Measurements from ENCODE around the gene ZNF532.
"Not testable (repeated sequence)": the region's sequence is repeated elsewhere in the genome, so short reads cannot be mapped to it uniquely, and the experiment has no call there.

The ZNF532 gene

GRCh38 chr18:58864146-58865032 lies at the start of gene ZNF532:
Gene ZNF532 (plus strand): TSS chr18:58864877. CDS start in a region left out here.
- DNase-seq, result no peak

- DNase-seq, result no peak
Observed at GRCh38 chr18:58819051-58819450, 45.6 kb upstream of the ZNF532 start.

GRCh38 chr18:58820251-58820650 lies 44.4 kb upstream of the ZNF532 start:
- no peak for DNase-seq

DNA sequence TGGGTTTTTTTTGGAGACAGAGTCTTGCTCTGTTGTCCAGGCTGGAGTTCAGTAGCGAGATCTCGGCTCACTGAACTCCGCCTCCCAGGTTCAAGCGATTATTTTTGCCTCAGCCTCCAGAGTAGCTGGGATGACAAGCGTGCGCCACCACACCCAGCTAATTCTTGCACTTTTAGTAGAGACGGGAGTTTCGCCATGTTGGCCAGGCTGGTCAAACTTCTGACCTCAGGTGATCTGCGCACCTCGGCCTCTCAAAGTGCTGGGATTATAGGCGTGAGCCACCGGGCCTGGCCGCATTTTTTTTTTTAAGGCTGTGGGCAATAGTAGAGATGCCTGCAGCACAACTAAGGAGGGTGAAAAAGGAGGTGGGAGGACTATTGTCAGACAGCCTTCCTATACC lies 41.7 kb upstream of the ZNF532 start:
- no peak for DNase-seq

GRCh38 chr18:58823412-58823811 lies 41.3 kb upstream of the ZNF532 start:
- no peak for DNase-seq

DNA sequence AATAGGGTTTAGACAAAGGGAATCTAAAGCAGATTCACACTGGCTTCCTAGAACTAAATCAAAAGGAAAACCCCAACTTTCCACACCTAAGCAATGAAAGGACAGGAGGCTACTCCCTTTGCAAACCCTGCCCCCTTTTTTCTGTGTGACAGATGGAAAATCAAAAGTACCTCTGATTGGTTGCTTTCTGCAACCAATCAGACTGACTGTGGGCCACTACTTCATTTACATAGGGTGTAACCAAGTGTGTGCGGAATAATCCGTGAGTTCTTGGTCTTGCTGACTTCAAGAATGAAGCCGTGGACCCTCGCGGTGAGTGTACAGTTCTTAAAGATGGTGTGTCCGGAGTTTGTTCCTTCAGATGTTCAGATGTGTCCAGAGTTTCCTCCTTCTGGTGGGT lies 37.8 kb upstream of the ZNF532 start:
- not testable (repeated sequence) for DNase-seq

- DNase-seq, result no peak
Observed at GRCh38 chr18:58827428-58827827, 37.2 kb upstream of the ZNF532 start.

DNA sequence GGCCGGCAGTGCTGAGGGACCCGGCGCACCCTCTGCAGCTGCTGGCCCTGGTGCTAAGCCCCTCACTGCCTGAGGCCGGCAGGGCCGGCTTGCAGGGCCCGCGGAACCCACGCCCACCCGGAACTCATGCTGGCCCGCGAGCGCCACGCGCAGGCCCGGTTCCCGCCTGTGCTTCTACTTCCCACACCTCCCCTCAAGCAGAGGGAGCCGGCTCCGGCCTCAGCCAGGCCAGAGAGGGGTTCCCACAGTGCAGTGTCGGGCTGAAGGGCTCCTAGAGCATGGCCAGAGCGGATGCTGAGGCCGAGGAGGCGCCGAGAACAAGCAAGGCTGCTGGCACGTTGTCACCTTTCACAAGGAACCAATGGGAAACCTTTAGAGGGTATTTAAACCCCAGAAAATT lies 36.8 kb upstream of the ZNF532 start:
- DNase-seq, result no peak

GRCh38 chr18:58828399-58829121 lies 36.1 kb upstream of the ZNF532 start:
- DNase-seq, result no peak

DNA sequence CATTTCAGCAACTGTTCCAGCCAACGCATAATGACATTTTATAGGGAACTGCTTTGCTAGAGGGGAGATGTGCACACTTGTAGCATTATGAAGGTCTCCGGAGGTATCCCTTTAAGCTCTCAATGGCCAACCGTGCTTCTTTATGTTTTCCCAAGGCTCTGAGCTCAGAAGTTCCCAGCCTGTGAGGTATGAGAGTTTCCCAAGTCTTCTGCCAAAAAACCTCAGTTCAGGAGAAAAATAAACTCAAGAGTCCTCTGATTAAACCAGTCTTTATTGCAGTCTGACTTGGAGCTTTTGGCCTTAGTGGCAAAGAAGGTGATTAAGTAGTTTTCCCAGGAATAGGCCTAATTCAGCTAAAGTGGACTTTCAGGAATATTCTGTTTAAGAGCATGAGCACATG lies 35.4 kb upstream of the ZNF532 start:
- DNase-seq, result no peak

DNA sequence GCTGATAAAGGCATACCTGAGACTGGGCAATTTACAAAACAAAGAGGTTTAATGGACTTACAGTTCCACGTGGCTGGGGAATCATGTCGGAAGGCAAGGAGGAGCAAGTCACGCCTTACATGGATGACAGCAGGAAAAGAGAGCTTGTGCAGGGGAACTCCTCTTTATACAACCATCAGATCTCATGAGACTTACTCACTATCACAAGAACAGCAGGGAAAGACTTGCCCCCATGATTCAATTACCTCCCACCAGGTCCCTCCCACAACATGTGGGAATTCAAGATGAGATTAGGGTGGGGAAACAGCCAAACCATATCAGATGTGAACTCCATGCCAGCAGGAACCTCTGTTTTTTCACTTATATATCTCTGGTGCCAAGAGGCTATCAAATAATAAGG lies 34.8 kb upstream of the ZNF532 start:
- DNase-seq, result not testable (repeated sequence)

DNA sequence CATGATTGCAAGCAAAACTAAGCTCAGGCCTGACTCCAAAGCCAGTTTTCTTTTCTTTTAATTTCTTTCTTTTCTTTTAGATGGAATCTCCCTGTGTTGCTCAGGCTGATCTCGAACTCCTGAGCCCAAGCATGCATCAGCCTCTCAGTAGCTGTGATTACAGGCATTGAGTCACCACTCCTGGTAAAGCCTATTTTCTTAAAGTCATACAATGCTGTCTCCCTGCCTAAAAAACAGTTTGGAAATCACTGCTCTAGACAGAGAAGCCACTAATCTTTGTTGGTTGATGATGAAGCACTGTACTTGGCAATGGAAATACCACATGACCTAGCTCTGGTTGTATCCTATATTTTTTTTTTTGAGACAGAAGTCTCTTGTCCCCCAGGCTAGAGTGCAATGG lies 33.1 kb upstream of the ZNF532 start:
- no peak for DNase-seq

- DNase-seq, result no peak
Observed at GRCh38 chr18:58838165-58838860, 26.4 kb upstream of the ZNF532 start.

DNA sequence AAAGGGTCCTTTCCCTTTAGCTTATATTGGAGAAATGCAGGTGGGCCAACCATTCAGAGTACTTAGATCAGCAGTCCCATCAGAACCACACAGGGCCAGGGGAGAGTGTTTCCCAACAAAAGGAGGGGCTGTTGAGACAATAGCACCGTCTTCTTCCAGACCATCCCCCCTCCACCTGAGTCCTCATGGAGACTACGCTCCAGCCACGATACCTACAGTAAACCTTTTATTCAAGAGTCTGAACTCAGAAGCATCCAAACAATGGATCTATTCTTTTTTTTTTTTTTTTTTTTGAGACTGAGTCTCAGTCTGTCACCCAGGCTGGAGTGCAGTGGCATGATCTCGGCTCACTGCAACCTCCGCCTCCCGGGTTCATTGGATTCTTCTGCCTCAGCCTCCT lies 25.7 kb upstream of the ZNF532 start:
- DNase-seq, result no peak

DNA sequence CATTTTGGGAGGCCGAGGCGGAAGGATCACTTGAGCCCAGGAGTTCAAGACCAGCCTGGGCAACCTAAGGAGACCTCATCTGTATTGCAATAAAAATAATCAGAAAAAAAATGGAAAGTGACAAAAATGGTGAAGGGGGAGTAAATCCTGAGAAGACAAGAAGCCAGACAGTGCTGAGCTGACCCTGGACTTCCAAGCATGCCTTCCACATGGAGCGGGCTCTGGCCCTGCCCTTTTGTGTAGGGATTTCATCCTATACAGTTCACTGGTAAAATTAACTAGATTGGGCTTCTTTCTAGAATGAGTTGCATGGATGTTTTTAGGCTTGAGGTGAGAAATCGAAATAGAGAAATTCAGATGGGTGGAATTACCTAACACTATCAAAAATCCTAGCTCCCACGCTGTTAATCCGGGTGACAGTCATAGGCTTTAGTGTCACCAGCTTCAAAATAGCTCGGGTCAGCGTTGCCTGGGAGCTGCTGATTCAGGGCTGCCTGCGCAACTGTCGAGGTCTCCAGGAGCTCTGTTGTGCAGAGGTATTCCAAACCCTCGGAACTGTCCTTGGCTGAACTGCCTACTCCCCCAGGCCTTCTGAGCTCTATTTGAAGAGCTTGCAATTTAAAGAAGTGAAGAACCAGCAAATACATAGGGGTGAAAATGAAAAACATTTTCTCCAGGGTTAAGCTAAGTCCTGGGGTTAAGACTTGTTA lies 21.5 kb upstream of the ZNF532 start:
- no peak for DNase-seq

DNA sequence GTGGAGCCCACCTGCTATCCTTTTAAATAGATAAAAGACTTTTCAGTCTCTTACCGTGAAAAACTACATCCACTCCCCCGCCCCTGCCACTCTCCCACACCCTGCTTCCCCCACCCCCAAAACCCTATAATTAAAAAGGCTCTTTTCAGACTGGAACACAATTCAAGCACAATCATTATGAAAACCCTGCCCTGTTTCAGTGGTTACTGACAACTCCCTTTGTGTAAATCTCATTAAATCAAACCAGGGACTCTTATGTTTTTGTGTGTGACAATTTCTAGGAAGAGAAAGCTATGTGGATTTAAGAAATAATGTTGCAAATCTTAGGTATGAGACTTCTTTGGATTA lies 21.0 kb upstream of the ZNF532 start:
- no peak for DNase-seq

DNA sequence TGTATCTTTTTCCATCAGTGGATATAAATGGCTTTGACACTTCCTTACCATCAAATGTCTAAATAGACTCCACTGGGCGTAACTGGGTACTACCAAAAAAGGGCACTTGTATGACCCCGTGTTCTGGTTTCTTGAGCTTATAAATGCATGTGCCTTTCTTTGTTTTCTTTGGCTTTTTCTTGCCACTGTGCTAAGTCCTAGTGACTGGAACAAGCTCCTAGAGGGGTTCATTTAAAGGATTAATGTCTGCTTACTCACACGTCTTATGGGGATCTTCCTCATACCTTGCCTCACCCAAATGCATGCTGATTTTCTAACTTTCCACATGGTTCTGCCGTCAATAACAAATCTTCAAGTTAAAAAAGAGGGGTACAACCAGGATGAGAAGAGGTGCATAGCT lies 19.8 kb upstream of the ZNF532 start:
- DNase-seq, result no peak

DNA sequence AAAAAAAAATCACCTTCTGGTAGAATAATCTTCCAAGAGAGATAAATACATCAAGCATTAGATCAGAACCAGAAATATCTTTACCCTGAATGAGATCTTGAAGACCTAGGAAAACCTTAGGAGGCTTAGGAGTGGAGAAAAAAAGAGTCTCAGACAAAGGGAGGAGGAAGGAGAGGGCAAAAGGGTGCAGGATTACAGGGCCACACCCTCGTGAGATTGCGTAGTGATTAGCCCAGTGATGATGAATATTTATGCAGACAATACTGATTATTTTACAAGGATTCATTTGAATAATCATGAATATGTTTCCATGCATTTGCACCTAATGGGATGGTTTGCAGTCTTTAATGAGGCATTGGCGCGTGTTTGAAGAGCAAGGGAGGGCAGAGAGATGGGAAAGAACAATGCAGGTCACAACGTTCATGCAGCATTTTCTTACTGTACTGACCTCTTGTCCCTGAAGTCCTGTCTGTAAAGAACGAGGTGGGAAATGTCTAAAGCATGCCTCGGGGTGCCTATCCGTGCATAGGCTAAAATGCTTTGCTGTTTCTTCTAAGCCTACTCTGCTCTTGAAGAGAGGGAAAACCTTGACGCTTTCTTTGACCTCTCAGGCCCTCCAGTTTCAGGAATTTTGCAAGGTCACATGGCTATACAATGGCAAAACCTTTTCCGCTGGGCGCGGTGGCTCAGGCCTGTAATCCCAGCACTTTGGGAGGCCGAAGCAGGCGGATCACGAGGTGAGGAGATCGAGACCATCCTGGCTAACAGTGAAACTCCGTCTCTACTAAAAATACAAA lies 18.6 kb upstream of the ZNF532 start:
- DNase-seq, result no peak

DNA sequence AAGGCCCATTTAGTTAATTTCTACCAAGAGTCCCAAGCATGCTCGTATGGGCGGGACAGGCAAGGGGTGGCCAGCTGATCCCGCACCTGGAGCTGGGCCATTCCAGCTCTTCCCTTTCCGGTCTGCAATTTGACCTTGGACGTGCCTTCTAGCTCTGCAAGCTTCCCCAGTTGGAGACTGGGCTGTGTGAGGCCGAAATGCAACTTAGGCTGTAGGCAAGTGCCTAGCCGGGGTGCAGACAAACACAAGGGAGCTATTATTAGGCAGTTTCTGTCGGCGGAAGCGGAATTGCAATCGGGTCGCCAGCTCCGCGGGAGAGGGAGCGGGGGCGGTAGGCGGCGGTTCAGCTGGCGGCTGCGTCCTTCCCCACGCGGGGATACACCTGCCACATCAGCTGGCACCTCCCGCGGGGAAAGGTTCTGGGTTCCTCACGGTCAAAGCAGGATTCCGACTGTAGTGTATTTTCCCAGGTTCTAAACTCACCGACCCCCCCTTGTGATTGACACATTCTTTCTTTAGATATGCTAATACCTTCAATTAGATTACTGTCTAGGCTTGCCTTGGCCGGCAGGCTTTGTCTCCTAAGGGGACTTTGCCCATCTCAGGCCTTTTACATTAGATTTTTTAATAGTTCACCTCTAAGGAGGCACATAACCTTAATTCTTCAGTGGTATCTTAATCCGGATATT lies 17.1 kb upstream of the ZNF532 start:
- no peak for DNase-seq

DNA sequence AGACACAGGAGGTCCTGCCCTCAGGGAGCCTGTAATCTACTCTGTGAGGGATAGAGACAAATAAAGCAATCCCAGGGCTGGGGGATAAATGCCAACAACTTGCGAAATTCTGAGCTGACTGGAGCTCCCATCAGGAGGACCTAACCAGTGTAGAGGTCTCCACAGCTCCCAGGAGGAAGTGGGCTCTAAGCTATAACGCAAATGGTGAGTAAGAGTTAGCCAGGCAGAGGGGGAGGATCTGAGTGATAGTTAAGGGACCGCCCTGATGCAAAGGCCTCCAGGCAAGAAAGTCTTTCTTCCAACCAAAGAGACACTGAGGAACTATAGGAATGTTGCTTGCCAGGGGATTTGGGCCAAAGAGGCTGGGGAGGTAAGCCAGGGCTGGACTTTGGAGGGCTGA lies 16.0 kb upstream of the ZNF532 start:
- DNase-seq, result no peak

DNA sequence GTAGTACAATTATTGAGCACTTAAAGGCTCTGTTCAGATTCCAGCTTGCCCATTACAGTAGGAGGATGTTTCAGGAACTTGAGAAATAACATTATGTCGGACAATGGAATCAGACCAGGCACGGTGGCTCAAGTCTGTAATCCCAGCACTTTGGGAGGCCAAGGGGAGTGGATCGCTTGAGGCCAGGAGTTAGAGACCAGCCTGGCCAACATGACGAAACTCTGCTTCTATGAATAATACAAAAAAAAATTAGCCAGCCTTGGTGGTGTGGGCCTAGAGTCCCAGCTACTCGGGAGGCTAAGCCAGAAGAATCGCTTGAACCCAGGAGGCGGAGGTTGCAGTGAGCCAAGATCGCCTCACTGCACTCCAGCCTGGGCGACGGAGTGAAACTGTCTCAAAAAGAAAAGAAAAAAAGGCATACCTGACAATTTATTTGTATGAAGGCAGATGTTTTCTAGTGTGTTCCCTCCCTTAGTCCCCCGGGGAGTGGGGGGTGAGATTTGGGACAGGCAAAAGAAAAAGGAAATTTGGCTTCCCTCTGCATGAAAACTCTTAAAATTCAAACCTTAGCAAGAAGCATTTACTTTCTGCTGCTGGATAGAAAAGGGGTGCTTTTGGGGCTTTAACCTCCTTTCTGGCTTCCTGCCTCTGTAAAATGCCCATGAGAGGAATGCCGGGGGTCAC lies 13.7 kb upstream of the ZNF532 start:
- DNase-seq, result no peak

Measured in DMS 273 treated with DMSO at 0.1 percent for 48 hours (cell line).